Measurements from ENCODE around the gene CYGB.
"Not testable (repeated sequence)": the region's sequence is repeated elsewhere in the genome, so short reads cannot be mapped to it uniquely, and the experiment has no call there.

CYGB gene

DNA sequence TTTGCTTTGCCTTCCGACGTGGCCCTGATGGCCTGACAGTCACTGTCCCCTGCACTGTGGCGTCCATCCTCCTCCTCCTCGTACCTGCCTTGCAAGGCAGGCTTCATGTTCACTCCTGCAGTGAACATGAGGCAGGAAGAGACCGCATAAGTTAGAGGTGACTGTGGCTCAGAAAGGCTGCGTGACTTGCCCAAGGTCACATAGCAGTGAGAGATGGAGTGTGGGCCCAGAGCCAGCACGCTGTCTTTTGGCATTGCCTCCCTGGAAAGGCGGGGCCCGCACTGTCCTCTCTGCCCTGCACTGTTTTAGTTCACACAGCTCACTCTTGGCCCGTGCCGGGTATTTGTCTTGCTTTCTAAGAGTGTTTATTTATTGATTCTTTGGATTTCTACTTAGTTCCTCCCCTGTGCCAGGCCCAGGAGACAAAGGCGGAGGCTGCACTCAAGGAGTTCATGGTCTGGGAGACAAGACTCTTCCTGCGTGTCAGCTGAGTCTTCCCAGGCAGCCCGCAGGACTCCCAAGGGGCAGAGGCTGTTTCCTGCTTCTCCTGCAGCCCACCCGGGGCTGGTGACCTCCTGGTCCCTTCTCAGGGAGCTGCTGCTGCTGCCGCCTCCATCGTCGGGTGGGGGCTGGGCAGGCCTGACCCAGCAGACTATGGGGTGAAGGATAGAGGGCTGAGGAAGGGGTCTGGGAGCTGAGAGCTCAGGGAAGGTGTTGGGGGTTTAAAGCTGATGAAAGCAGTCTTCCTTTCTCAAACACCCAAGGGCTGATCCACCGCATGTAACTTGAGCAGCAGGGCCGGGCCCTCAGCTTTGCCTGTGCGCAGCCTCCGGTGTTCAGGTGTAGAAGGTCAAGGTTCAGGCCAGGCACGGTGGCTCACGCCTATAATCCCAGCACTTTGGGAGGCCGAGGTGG is 12.7 kb downstream of the CYGB start:
- Histone ChIP-seq H3K27ac (ENCODE audit: low read depth, low read length) (no peak overlapping the region), H3K4me2 (ENCODE audit: low read depth, low read length, poor library complexity, severe bottlenecking) (no peak overlapping the region), H2AFZ (ENCODE audit: low read depth, low read length, severe bottlenecking) (no peak overlapping the region), H3K4me3 (ENCODE audit: insufficient read depth, low read length, poor library complexity, severe bottlenecking) (no peak overlapping the region), H3K9ac (ENCODE audit: low read length) (no peak overlapping the region), H3F3A (ENCODE audit: insufficient read depth) (no peaks in the 10 kb centered on the region), H4K20me1 (ENCODE audit: low read depth, low read length) (no peaks in the 10 kb centered on the region), H3K9me2 (replicated peaks; ENCODE audit: insufficient read depth, low read length) (no peaks in the 10 kb centered on the region), H3K79me2 (ENCODE audit: insufficient read depth, low read length) (no peaks in the 10 kb centered on the region), H3K9me3 (ENCODE audit: insufficient read depth, low read length) (no peaks in the 10 kb centered on the region), H3K27me3 (ENCODE audit: low read length) (no peaks in the 10 kb centered on the region), H3K36me3 (ENCODE audit: low read length) (no peaks in the 10 kb centered on the region)
- TF ChIP-seq EZH2phosphoT487 (conservative IDR thresholded peaks at IDR 0.05; ENCODE audit: low read length): no peak
- TF ChIP-seq, protein P1, sequence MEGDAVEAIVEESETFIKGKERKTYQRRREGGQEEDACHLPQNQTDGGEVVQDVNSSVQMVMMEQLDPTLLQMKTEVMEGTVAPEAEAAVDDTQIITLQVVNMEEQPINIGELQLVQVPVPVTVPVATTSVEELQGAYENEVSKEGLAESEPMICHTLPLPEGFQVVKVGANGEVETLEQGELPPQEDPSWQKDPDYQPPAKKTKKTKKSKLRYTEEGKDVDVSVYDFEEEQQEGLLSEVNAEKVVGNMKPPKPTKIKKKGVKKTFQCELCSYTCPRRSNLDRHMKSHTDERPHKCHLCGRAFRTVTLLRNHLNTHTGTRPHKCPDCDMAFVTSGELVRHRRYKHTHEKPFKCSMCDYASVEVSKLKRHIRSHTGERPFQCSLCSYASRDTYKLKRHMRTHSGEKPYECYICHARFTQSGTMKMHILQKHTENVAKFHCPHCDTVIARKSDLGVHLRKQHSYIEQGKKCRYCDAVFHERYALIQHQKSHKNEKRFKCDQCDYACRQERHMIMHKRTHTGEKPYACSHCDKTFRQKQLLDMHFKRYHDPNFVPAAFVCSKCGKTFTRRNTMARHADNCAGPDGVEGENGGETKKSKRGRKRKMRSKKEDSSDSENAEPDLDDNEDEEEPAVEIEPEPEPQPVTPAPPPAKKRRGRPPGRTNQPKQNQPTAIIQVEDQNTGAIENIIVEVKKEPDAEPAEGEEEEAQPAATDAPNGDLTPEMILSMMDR (IDR thresholded peaks at IDR 0.05; ENCODE audit: insufficient read depth, low read length, poor library complexity, severe bottlenecking): no peak

DNA sequence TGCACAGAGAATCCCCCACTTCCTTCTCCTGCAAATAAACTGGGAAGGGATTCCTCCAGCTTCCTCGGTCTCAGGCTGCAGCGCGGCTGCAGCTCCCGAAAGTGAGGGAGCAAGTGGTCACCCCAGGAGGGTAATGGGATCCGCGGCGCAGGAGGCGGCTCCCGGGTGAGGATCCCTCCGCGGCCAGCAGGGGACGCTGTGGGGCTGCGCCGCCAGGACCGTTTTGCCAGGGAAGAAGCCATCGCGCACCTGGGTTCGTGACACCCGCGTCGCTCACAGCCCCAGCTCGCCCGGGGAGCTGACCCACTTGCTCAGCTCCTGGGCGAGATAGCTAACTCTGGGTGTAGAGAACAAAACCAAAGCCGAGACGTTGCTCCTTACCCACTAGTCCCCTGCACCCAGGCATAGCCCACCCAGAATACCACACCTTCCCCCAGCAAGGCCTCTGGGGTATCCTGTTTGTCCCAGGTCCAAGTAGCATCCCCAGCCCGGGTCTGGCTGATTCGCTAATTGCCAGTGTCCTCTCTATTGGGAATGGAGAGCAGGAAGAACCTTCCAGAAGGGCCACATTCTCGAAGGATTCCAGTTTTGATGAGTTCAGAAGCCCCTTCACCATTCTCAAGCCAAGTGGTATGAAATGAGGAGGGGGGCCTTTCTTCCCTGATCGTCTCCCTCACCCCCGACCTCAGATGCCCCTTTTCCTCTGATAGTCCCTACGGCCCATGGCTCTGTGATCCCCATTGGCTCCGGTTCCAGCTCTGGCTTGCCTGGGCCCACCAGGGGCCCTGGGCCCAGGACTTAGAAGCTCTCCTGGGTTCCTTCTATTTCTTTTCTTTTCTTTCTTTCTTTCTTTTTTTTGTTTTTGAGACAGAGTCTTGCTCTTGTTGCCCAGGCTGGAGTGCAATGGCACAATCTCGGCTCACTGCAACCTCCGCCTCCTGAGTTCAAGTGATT is 14.1 kb downstream of the CYGB start:
- H3K4me3 ChIP-seq (ENCODE audit: insufficient read depth, low read length, poor library complexity, severe bottlenecking): no peak overlapping the region
- H3K9ac ChIP-seq (ENCODE audit: low read length): no peak overlapping the region
- no peaks in the 10 kb centered on the region for H3K9me2 ChIP-seq (replicated peaks; ENCODE audit: insufficient read depth, low read length)
- no peaks in the 10 kb centered on the region for H3F3A ChIP-seq (ENCODE audit: insufficient read depth)
- no peaks in the 10 kb centered on the region for H3K9me3 ChIP-seq (ENCODE audit: insufficient read depth, low read length)
- H3K36me3 ChIP-seq (ENCODE audit: low read length): no peaks in the 10 kb centered on the region
- no peaks in the 10 kb centered on the region for H3K27me3 ChIP-seq (ENCODE audit: low read length)
- no peak overlapping the region for H3K4me2 ChIP-seq (ENCODE audit: low read depth, low read length, poor library complexity, severe bottlenecking)
- no peaks in the 10 kb centered on the region for H3K79me2 ChIP-seq (ENCODE audit: insufficient read depth, low read length)
- no peaks in the 10 kb centered on the region for H4K20me1 ChIP-seq (ENCODE audit: low read depth, low read length)
- no peak for TF ChIP-seq EZH2phosphoT487 (conservative IDR thresholded peaks at IDR 0.05; ENCODE audit: low read length)
- TF ChIP-seq, protein P1 (IDR thresholded peaks at IDR 0.05; ENCODE audit: insufficient read depth, low read length, poor library complexity, severe bottlenecking): peak; percentile 84
- H3K27ac ChIP-seq (ENCODE audit: low read depth, low read length): no peak overlapping the region
- H2AFZ ChIP-seq (ENCODE audit: low read depth, low read length, severe bottlenecking): no peak overlapping the region

DNA sequence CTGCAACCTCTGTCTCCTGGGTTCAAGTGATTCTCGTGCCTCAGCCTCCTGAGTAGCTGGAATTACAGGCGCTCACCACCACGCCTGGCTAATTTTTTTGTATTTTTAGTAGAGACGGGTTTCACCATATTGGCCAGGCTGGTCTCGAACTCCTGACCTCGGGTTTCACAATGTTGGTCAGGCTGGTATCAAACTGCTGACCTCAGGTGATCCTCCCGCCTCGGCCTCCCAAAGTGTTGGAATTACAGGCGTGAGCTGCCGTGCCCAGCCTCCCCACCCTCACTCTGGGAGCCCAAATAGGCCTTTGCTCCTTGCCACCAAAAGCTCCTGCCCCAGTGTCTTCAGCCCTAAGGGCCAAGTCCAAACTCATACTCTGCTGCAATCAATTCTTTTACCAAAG is 15.8 kb downstream of the CYGB start:
- not testable (repeated sequence) for H3K9ac ChIP-seq (ENCODE audit: low read length); H3K36me3 ChIP-seq (ENCODE audit: low read length); H3K9me2 ChIP-seq (replicated peaks; ENCODE audit: insufficient read depth, low read length); H3K27me3 ChIP-seq (ENCODE audit: low read length); H4K20me1 ChIP-seq (ENCODE audit: low read depth, low read length); H3K9me3 ChIP-seq (ENCODE audit: insufficient read depth, low read length); H3K4me3 ChIP-seq (ENCODE audit: insufficient read depth, low read length, poor library complexity, severe bottlenecking); H3K27ac ChIP-seq (ENCODE audit: low read depth, low read length); H3F3A ChIP-seq (ENCODE audit: insufficient read depth); H2AFZ ChIP-seq (ENCODE audit: low read depth, low read length, severe bottlenecking); H3K79me2 ChIP-seq (ENCODE audit: insufficient read depth, low read length); H3K4me2 ChIP-seq (ENCODE audit: low read depth, low read length, poor library complexity, severe bottlenecking)
